Thoracic aorta (tissue), 2 donors: ENCODE measurements around the gene PPP1R18. TPM values are rescaled to one million over a fixed set of nuclear protein-coding genes. Genes with fewer than 3 reads are reported as not detected.
"Not testable (repeated sequence)": the region's sequence is repeated elsewhere in the genome, so short reads cannot be mapped to it uniquely, and the experiment has no call there.

Experiments used
- ATAC-seq: fragments of 150-250 bp; one replicate; pipeline ENCODE4 v1.8.0; 2017; ENCODE audit warnings: low read depth; ENCODE audit not compliant: insufficient number of reproducible peaks, low FRiP score
- DNase-seq: peaks from one replicate; pipeline ENCODE4 v3.0.0-alpha.2; 2020; ENCODE audit warnings: low spot score
- H3K27ac ChIP-seq, 2 donors: fragments of 200-600 bp; sonication (generic); 1 replicate in 1 of 2; 2 replicates in 1 of 2; pipeline ENCODE4 v1.5.1; 2016; ENCODE audit warnings: mild to moderate bottlenecking in 2 of 2, moderate library complexity in 2 of 2
- H3K27me3 ChIP-seq: fragments of 200-600 bp; sonication (generic); replicated peaks from 2 replicates; pipeline ENCODE4 v1.6.0; 2016; ENCODE audit warnings: mild to moderate bottlenecking; ENCODE audit not compliant: insufficient read depth
- H3K36me3 ChIP-seq: fragments of 200-600 bp; sonication (generic); one replicate; pipeline ENCODE4 v1.5.1; 2016
- H3K4me1 ChIP-seq, 2 donors: fragments of 200-600 bp; sonication (generic); 1 replicate in 1 of 2; 2 replicates in 1 of 2; pipeline versions ENCODE4 v1.5.1 to v1.6.0; 2016; ENCODE audit warnings: low read depth in 2 of 2, mild to moderate bottlenecking in 1 of 2; ENCODE audit not compliant: control insufficient read depth in 1 of 2
- H3K4me3 ChIP-seq: fragments of 200-600 bp; sonication (generic); 2 replicates; pipeline ENCODE4 v1.5.1; 2016; ENCODE audit warnings: mild to moderate bottlenecking
- H3K9me3 ChIP-seq: fragments of 200-600 bp; sonication (generic); 2 replicates; pipeline ENCODE4 v1.5.1; 2016
- total RNA-seq, 2 donors: library from RNA; depleted of rRNA; stranded (reverse); fragments of >200 nt; gene quantifications; one replicate each; pipeline versions ENCODE4 v1.1.0 to v1.2.3, GENCODE V29; 2016
- TF ChIP-seq, protein P1 (sequence below): fragments of 200-600 bp; sonication (generic); IDR thresholded peaks from one replicate; pipeline ENCODE4 v1.5.1; 2019; ENCODE audit warnings: antibody characterized with exemption

PPP1R18 gene
- total RNA-seq, 2 donors from 2014 or later, result 65.7 to 88.2 TPM

DNA sequence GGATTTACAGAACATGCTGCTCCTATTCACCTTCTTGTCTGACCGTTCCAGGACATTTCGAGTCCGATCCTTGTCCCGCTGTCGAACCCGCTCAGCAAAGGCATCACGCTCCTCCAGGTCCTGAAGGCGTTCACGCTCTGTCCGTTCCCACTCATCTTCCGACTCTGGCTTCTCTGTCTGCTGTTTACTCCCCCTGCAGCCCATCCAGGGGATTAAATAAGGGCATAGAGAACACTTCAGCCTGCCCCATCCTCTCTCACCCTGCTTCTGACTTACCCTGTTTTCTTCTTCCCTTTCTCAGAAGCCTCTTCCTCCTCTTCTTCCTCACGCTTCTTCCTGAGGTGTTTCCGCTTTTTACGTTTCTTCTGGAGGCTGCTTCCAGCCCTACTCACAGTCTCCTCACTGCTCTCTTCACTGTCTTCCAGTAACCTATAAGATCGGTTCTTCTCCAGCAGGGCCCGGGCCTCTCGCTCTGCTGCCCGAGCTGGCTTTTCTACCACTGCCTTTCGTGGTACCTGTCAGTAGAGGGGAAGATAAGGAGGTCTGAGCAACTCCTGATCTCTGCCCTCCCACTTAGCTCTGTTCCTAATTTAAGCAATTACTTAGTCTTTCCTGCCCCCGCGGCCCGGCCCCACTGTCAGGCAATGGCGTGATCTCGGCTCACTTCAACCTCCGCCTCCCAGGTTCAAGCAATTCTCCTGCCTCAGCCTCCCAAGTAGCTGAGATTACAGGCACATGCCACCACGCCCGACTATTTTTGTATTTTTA is 15.5 kb downstream of the PPP1R18 start:
- no peak for DNase-seq
- H3K4me3 ChIP-seq, result no peak overlapping the region
- TF ChIP-seq, protein P1, sequence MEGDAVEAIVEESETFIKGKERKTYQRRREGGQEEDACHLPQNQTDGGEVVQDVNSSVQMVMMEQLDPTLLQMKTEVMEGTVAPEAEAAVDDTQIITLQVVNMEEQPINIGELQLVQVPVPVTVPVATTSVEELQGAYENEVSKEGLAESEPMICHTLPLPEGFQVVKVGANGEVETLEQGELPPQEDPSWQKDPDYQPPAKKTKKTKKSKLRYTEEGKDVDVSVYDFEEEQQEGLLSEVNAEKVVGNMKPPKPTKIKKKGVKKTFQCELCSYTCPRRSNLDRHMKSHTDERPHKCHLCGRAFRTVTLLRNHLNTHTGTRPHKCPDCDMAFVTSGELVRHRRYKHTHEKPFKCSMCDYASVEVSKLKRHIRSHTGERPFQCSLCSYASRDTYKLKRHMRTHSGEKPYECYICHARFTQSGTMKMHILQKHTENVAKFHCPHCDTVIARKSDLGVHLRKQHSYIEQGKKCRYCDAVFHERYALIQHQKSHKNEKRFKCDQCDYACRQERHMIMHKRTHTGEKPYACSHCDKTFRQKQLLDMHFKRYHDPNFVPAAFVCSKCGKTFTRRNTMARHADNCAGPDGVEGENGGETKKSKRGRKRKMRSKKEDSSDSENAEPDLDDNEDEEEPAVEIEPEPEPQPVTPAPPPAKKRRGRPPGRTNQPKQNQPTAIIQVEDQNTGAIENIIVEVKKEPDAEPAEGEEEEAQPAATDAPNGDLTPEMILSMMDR, result no peak

DNA sequence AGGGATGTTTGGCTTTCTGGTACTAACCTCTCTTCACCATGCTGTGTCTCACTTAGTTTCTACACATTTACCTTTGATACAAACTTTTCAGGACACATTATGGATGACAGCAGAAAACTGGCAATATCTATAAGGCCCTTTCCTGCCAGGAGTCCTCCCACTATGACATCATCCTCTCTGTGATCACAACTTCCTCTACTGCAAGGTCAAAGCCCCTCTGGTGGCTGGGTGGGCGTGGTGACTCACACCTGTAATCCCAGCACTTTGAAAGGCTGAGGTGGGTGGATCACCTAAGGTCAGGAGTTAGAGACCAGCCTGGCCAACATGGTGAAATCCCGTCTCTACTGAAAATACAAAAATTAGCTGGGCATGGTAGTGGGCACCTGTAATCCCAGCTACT is 20.1 kb downstream of the PPP1R18 start:
- not testable (repeated sequence) for H3K4me3 ChIP-seq, H3K9me3 ChIP-seq, DNase-seq, H3K4me1 ChIP-seq, ATAC-seq, H3K27me3 ChIP-seq, H3K27ac ChIP-seq
- H3K36me3 ChIP-seq, result peaks cover 61% of the 10 kb centered on the region

More for the DNA sequence above, 15.5 kb downstream of the PPP1R18 start:
- Histone ChIP-seq H3K4me1 (peaks cover 9 to 22% of the 10 kb centered on the region in 2 donors), H3K9me3 (no peaks in the 10 kb centered on the region), H3K27ac (no peak overlapping the region), H3K36me3 (peaks cover 20% of the 10 kb centered on the region), H3K27me3 (no peaks in the 10 kb centered on the region)
- ATAC-seq, result no peak

DNA sequence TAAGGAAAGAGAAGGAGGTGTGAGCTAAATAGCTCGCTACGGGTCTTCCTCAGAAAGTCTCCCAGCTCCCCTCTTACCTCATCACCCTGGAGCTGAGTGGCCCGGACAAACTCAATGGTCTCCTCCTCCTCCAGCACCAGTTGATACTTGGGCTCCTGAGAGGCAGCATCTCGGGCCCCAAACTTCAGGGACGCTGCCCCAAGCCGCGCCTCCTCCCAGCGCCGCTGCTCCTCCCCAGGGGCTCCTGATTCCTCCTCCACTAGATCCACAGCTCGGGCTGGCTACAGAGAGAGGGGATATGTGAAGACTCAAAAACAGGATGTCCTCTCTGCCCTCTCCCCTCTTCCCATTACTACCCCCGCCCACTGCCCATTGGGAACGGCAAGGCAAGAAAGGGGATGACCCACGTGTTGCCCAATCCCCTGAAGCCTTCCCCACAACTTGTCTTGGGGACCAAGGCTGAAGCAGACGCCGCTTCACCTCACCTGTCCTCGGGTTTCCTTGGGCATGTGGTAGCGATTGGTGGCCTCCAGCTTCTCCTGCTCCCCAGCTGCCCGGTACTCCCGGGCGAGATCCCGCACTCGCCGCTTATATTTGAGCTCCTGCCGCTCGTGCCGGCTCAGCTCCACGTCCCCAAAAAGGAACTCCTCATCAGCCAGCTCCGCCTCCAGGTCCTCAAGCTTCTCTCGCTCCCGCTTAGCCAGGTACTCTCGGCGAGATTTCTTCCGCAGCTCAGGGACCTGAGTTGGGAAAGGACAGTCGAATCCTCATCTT is 21.3 kb downstream of the PPP1R18 start:
- H3K36me3 ChIP-seq, result peaks cover 61% of the 10 kb centered on the region
- no peaks in the 10 kb centered on the region for H3K27me3 ChIP-seq

DNA sequence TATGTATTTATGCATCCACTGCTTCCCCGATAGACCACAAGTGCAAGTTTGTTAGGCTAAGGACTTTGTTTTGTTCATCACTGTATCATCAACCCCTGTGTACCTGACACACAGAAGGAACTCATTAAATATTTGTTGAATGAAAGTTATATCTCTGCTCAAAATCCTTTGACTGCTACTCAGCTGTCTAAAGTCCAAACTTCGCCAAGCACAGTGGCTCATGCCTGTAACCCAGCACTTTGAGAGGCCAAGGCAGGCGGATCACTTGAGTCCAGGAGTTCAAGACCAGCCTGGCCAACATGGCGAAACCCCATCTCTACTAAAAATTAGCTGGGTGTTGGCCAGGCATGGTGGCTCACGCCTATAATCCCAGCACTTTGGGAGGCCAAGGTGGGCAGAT is 28.5 kb downstream of the PPP1R18 start:
- not testable (repeated sequence) for DNase-seq, H3K9me3 ChIP-seq, H3K4me3 ChIP-seq, H3K4me1 ChIP-seq, H3K27ac ChIP-seq, ATAC-seq, H3K27me3 ChIP-seq
- H3K36me3 ChIP-seq, result peaks cover 78% of the 10 kb centered on the region

More for the DNA sequence above, 21.3 kb downstream of the PPP1R18 start:
- no peaks in the 10 kb centered on the region for H3K4me1 ChIP-seq
- H3K9me3 ChIP-seq, result no peaks in the 10 kb centered on the region
- no peak overlapping the region for H3K27ac ChIP-seq
- DNase-seq, result no peak
- ATAC-seq, result no peak
- H3K4me3 ChIP-seq, result no peak overlapping the region
- TF ChIP-seq, protein P1, result no peak

DNA sequence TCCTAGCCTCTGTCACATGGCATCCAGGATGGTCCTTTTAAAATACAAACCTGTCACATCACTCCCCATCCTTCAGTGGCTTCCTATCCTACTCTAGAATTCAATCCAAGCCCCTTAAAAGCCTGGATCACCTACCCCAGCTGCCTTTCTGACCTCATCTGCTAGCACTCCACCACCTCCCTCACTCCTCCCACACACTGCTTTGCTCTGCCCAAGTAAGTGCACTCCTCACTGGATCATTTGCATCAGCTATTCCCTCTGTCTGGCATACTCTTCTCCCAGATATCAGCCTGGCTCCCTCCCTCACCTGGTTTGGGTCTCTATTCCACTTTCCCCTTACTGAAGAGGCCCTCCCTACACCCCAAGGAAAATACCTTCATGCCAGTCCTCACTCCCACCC is 29.0 kb downstream of the PPP1R18 start:
- no peaks in the 10 kb centered on the region for H3K9me3 ChIP-seq
- DNase-seq, result no peak
- peaks cover 77% of the 10 kb centered on the region for H3K36me3 ChIP-seq
- H3K4me3 ChIP-seq, result no peak overlapping the region
- H3K27ac ChIP-seq, result no peak overlapping the region
- no peaks in the 10 kb centered on the region for H3K27me3 ChIP-seq
- TF ChIP-seq, protein P1, result no peak
- no peak for ATAC-seq
- no peaks in the 10 kb centered on the region for H3K4me1 ChIP-seq

DNA sequence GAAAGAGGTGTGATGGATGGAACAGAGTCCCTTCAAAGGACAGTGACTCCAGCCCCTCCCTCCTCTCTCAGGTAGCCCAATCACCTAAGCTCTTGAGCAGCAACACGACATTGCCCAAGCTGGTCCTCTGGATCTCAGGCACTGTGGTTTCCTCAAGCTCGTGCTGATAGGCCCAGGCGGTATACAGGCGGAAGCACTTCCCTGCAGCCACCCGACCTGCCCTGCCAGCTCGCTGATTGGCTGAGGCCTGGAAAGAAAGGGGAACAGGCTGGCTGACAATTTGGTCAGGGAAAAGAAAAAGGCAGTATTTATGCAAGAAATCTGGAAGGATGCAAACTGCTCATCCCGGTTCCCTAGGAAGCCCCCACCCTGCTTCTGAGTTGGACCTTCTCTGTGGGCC is 29.9 kb downstream of the PPP1R18 start:
- no peaks in the 10 kb centered on the region for H3K4me1 ChIP-seq
- DNase-seq (no peak), ATAC-seq (no peak)
- H3K4me3 ChIP-seq, result no peak overlapping the region
- H3K27ac ChIP-seq, result no peak overlapping the region
- H3K36me3 ChIP-seq, result peaks cover 74% of the 10 kb centered on the region
- no peaks in the 10 kb centered on the region for H3K9me3 ChIP-seq
- TF ChIP-seq, protein P1, result no peak
- no peaks in the 10 kb centered on the region for H3K27me3 ChIP-seq
